ENCODE data around the gene COQ8A. TPM values are rescaled to one million over a fixed set of nuclear protein-coding genes. Genes with fewer than 3 reads are reported as not detected.

Gene COQ8A
- polyA plus RNA-seq, 2 of the 4 experiments (the other 2 are of a cell fraction): 10.8 to 12.4 TPM

- TF ChIP-seq HDAC2 (IDR thresholded peaks at IDR 0.05) (no peak), MAX (IDR thresholded peaks at IDR 0.05) (no peak), ZC3H11A (IDR thresholded peaks at IDR 0.05) (no peak), HOXB5 (CRISPR knock-in tag; IDR thresholded peaks at IDR 0.05) (no peak), NFE2L2 (conservative IDR thresholded peaks at IDR 0.05; ENCODE audit: low read length) (no peak), REST (IDR thresholded peaks at IDR 0.05) (no peak), NPAS2 (CRISPR knock-in tag; IDR thresholded peaks at IDR 0.05; ENCODE audit: borderline replicate concordance) (no peak), E2F6 (IDR thresholded peaks at IDR 0.05; ENCODE audit: borderline replicate concordance, low read depth) (no peak), ESRRA (IDR thresholded peaks at IDR 0.05; ENCODE audit: borderline replicate concordance, low read length) (no peak)
- no peaks in the 10 kb centered on the region for H3K4me1 ChIP-seq
- FAIRE-seq (no peak), DNase-seq (ENCODE audit: low read depth in 1 of 2, low spot score in 1 of 2) (no peak), ATAC-seq (no peak)
- 81% methylated on average over 11 of the region's 11 CpGs for WGBS (ENCODE audit: missing lambda C conversion rate)
- no peak overlapping the region for H3K4me2 ChIP-seq
- ChIA-PET CTCF (no interaction called here), POLR2A (no interaction called here)
- no peak overlapping the region for H3K4me3 ChIP-seq
- no peak overlapping the region for H3K27ac ChIP-seq
- H3K9me3 ChIP-seq: no peaks in the 10 kb centered on the region
These were observed 48.7 kb upstream of the COQ8A start for GRCh38 chr1:226891346-226891745.

- H3K4me2 ChIP-seq: no peak overlapping the region
- 92% methylated on average over 17 of the region's 17 CpGs for WGBS (ENCODE audit: missing lambda C conversion rate)
- DNase-seq (ENCODE audit: low read depth in 1 of 2, low spot score in 1 of 2) (no peak), ATAC-seq (no peak; a peak in 1 of 6 replicates), FAIRE-seq (no peak)
- ChIA-PET POLR2A (no interaction called here), CTCF (interaction anchor here (0.6 kb wide), 1 partner anchor 224 kb away, joined by 3 read pairs; no protein-coding TSS in a partner anchor)
- no peak overlapping the region for H3K4me3 ChIP-seq
- H3K9me3 ChIP-seq: no peaks in the 10 kb centered on the region
- no peak overlapping the region for H3K27ac ChIP-seq
- H3K4me1 ChIP-seq: no peaks in the 10 kb centered on the region
- no peak for TF ChIP-seq MAZ (IDR thresholded peaks at IDR 0.05; ENCODE audit: borderline replicate concordance, low read depth, low read length)
- no peak for TF ChIP-seq ELK1 (IDR thresholded peaks at IDR 0.05; ENCODE audit: low read depth, low read length)
These were observed 48.1 kb upstream of the COQ8A start for GRCh38 chr1:226891846-226892523.

GRCh38 chr1:226892524-226892875, 47.6 kb upstream of the COQ8A start:
- ATAC-seq: no peak; a peak in 1 of 6 replicates
- H3K4me3 ChIP-seq: no peak overlapping the region
- TF ChIP-seq MAFK (IDR thresholded peaks at IDR 0.05; ENCODE audit: partially characterized antibody) (no peak), FOSL2 (IDR thresholded peaks at IDR 0.05) (no peak), FOSL2 (CRISPR knock-in tag; IDR thresholded peaks at IDR 0.05) (no peak), KDM1A (IDR thresholded peaks at IDR 0.05; ENCODE audit: low read depth) (no peak), PBX3 (IDR thresholded peaks at IDR 0.05) (no peak), POLR2AphosphoS2 (conservative IDR thresholded peaks at IDR 0.05; ENCODE audit: low read length) (no peak), HDAC2 (IDR thresholded peaks at IDR 0.05) (no peak), EP300 (IDR thresholded peaks at IDR 0.05) (no peak), HOXA7 (CRISPR knock-in tag; IDR thresholded peaks at IDR 0.05) (no peak), NFE2L2 (conservative IDR thresholded peaks at IDR 0.05; ENCODE audit: low read length) (no peak), JUN (IDR thresholded peaks at IDR 0.05) (no peak)
- FAIRE-seq: no peak
- no peak for DNase-seq (ENCODE audit: low read depth in 1 of 2, low spot score in 1 of 2)
- no peak overlapping the region for H3K27ac ChIP-seq
- POLR2A ChIA-PET: no interaction called here
- H3K4me1 ChIP-seq: no peaks in the 10 kb centered on the region
- no peak overlapping the region for H3K4me2 ChIP-seq
- WGBS (ENCODE audit: missing lambda C conversion rate): 70% methylated on average over 8 of the region's 8 CpGs
- CTCF ChIA-PET: interaction anchor here (0.6 kb wide), 1 partner anchor 223 kb away, joined by 3 read pairs; no protein-coding TSS in a partner anchor
- H3K9me3 ChIP-seq: no peaks in the 10 kb centered on the region

Measured in A549 (cell line).